Activated T-cell treated with anti-CD3 and anti-CD28 coated beads for 1 hour (primary cell): Measurements from ENCODE around the gene NEU4.

Experiments
- DNase-seq: peaks from one replicate; pipeline ENCODE4 v3.0.0-alpha.2; 2020; ENCODE audit warnings: low read depth

NEU4 gene

GRCh38 chr2:241864168-241864849, 55.3 kb downstream of the NEU4 start:
- DNase-seq = no peak

- DNase-seq = no peak
Measured at GRCh38 chr2:241864850-241865213, 55.8 kb downstream of the NEU4 start.

- DNase-seq = no peak
Measured at GRCh38 chr2:241865416-241865956, 56.5 kb downstream of the NEU4 start.

GRCh38 chr2:241865957-241866789, 57.2 kb downstream of the NEU4 start:
- no peak for DNase-seq
